ENCODE data around the gene ATG16L2. TPM values are rescaled to one million over a fixed set of nuclear protein-coding genes. Genes with fewer than 3 reads are reported as not detected.

The ATG16L2 gene
- total RNA-seq, 2 experiments from 2014 or later: 108 to 113 TPM

GRCh38 chr11:72867970-72868369 lies 53.8 kb downstream of the ATG16L2 start:
- POLR2A ChIA-PET: no interaction called here
- Mint-ChIP-seq H3K4me1 (peaks cover 16% of the 10 kb centered on the region), H3K36me3 (ENCODE audit: low read depth) (peaks cover 26% of the 10 kb centered on the region), H3K27me3 (no peaks in the 10 kb centered on the region), H3K27ac (no peak overlapping the region), H3K4me3 (no peak overlapping the region), H3K9me3 (no peaks in the 10 kb centered on the region)
- no peak for DNase-seq
- CTCF ChIA-PET: interaction anchor here (1.0 to 1.3 kb wide), 2 partner anchors 9 to 318 kb away, joined by 3 read pairs; no protein-coding TSS in a partner anchor

GRCh38 chr11:72869831-72870230 lies 55.6 kb downstream of the ATG16L2 start:
- CTCF ChIA-PET: interaction anchor here (0.6 kb wide), 1 partner anchor 78 kb away, joined by 3 read pairs; no protein-coding TSS in a partner anchor
- no peaks in the 10 kb centered on the region for H3K27me3 Mint-ChIP-seq
- peaks cover 25% of the 10 kb centered on the region for H3K36me3 Mint-ChIP-seq (ENCODE audit: low read depth)
- no peaks in the 10 kb centered on the region for H3K9me3 Mint-ChIP-seq
- peaks cover 16% of the 10 kb centered on the region for H3K4me1 Mint-ChIP-seq
- DNase-seq: no peak
- POLR2A ChIA-PET: no interaction called here
- H3K27ac Mint-ChIP-seq: no peak overlapping the region
- H3K4me3 Mint-ChIP-seq: no peak overlapping the region

GRCh38 chr11:72871119-72871518 lies 56.9 kb downstream of the ATG16L2 start:
- no peak overlapping the region for H3K27ac Mint-ChIP-seq
- H3K4me3 Mint-ChIP-seq: no peak overlapping the region
- peaks cover 16% of the 10 kb centered on the region for H3K4me1 Mint-ChIP-seq
- POLR2A ChIA-PET: interaction anchor here (0.6 kb wide), 1 partner anchor 251 kb away, joined by 4 read pairs; no protein-coding TSS in a partner anchor
- CTCF ChIA-PET: interaction anchor here (1.4 kb wide), 1 partner anchor 272 kb away, joined by 3 read pairs; no protein-coding TSS in a partner anchor
- H3K9me3 Mint-ChIP-seq: no peaks in the 10 kb centered on the region
- DNase-seq: no peak
- no peaks in the 10 kb centered on the region for H3K27me3 Mint-ChIP-seq
- H3K36me3 Mint-ChIP-seq (ENCODE audit: low read depth): peaks cover 28% of the 10 kb centered on the region

- Mint-ChIP-seq H3K9me3 (no peaks in the 10 kb centered on the region), H3K27ac (no peak overlapping the region)
- CTCF ChIA-PET: interaction anchor here (0.7 to 1.4 kb wide), 2 partner anchors 271 to 318 kb away, joined by 3 read pairs; no protein-coding TSS in a partner anchor
Observed at GRCh38 chr11:72872012-72872411, 57.8 kb downstream of the ATG16L2 start.

GRCh38 chr11:72875736-72876135 lies 61.5 kb downstream of the ATG16L2 start:
- Mint-ChIP-seq H3K4me3 (no peak overlapping the region), H3K4me1 (peaks cover 1% of the 10 kb centered on the region), H3K9me3 (peaks cover 2% of the 10 kb centered on the region), H3K27ac (no peak overlapping the region), H3K36me3 (ENCODE audit: low read depth) (peaks cover 21% of the 10 kb centered on the region), H3K27me3 (no peaks in the 10 kb centered on the region)
- ChIA-PET CTCF (no interaction called here), POLR2A (no interaction called here)
- DNase-seq: no peak

More at GRCh38 chr11:72872012-72872411, 57.8 kb downstream of the ATG16L2 start:
- Mint-ChIP-seq H3K4me3 (no peak overlapping the region), H3K36me3 (ENCODE audit: low read depth) (peaks cover 26% of the 10 kb centered on the region), H3K27me3 (no peaks in the 10 kb centered on the region), H3K4me1 (peaks cover 16% of the 10 kb centered on the region)
- no peak for DNase-seq
- POLR2A ChIA-PET: no interaction called here

GRCh38 chr11:72876147-72876546 lies 61.9 kb downstream of the ATG16L2 start:
- CTCF ChIA-PET: no interaction called here
- POLR2A ChIA-PET: no interaction called here
- H3K4me1 Mint-ChIP-seq: no peaks in the 10 kb centered on the region
- no peak for DNase-seq
- H3K27me3 Mint-ChIP-seq: no peaks in the 10 kb centered on the region
- H3K27ac Mint-ChIP-seq: no peak overlapping the region
- H3K9me3 Mint-ChIP-seq: peaks cover 2% of the 10 kb centered on the region
- H3K4me3 Mint-ChIP-seq: no peak overlapping the region
- H3K36me3 Mint-ChIP-seq (ENCODE audit: low read depth): peaks cover 25% of the 10 kb centered on the region

Small RNAs within 50 kb of the gene (microRNA-seq; reads per million reads assigned to microRNA genes)
- gene MIR4692 (ENCODE audit: borderline microRNAs expressed, borderline replicate concordance): not detected

Other genes with a start within 250 kb of the ATG16L2 start
- gene PDE2A, start 140.0 kb upstream of the ATG16L2 start, total RNA-seq: under 1 TPM; 0.40 to 0.48 TPM
- 100 to 1,000 TPM in 1 of 2 experiments, 10 to 100 TPM in 1; 83.6 to 101 TPM for gene ARAP1, start 62.0 kb upstream of the ATG16L2 start, total RNA-seq
- 1 to 10 TPM; 4.5 to 6.4 TPM for gene STARD10, start 20.4 kb upstream of the ATG16L2 start, total RNA-seq